ENCODE results near the gene SYNPO2.

The SYNPO2 gene

DNA sequence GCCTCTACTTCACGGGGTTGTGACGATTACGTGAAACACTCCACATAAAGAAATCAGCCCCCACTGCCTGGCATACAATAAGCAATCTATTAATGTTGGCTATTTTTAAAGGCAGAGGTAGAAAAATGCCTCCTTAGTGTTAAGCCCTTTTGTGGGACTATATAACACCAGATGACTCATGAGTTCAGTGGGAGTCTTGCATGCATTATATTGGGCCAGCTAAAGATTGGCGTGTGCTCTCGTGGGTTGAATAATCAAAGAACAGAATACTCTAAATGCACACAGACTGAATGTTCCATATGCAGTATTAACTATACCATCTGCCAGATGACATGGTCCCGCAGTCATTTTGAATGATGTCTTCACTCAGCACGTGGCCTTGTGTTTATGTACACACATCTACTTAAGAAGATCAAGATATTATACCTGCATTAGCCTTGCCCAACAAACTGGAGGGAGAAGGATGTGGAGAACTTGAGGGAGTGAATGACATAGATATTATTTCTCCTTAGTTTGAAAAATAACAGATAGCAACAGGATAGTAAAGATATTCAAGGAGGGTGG lies 162.0 kb downstream of the SYNPO2 start:
- Histone ChIP-seq H3K36me3 (ENCODE audit: low read length) (no peaks in the 10 kb centered on the region), H3K27ac (ENCODE audit: low read depth, low read length) (no peak overlapping the region), H3K4me2 (ENCODE audit: low read depth, low read length, poor library complexity, severe bottlenecking) (no peak overlapping the region), H3K79me2 (ENCODE audit: insufficient read depth, low read length) (no peaks in the 10 kb centered on the region), H3K27me3 (ENCODE audit: low read length) (no peaks in the 10 kb centered on the region), H3K9ac (ENCODE audit: low read length) (no peak overlapping the region), H3K9me3 (ENCODE audit: insufficient read depth, low read length) (no peaks in the 10 kb centered on the region), H3F3A (ENCODE audit: insufficient read depth) (no peaks in the 10 kb centered on the region), H2AFZ (ENCODE audit: low read depth, low read length, severe bottlenecking) (no peak overlapping the region), H3K9me2 (replicated peaks; ENCODE audit: insufficient read depth, low read length) (no peaks in the 10 kb centered on the region), H3K4me3 (ENCODE audit: insufficient read depth, low read length, poor library complexity, severe bottlenecking) (no peak overlapping the region), H4K20me1 (ENCODE audit: low read depth, low read length) (no peaks in the 10 kb centered on the region)
- TF ChIP-seq, protein P1, sequence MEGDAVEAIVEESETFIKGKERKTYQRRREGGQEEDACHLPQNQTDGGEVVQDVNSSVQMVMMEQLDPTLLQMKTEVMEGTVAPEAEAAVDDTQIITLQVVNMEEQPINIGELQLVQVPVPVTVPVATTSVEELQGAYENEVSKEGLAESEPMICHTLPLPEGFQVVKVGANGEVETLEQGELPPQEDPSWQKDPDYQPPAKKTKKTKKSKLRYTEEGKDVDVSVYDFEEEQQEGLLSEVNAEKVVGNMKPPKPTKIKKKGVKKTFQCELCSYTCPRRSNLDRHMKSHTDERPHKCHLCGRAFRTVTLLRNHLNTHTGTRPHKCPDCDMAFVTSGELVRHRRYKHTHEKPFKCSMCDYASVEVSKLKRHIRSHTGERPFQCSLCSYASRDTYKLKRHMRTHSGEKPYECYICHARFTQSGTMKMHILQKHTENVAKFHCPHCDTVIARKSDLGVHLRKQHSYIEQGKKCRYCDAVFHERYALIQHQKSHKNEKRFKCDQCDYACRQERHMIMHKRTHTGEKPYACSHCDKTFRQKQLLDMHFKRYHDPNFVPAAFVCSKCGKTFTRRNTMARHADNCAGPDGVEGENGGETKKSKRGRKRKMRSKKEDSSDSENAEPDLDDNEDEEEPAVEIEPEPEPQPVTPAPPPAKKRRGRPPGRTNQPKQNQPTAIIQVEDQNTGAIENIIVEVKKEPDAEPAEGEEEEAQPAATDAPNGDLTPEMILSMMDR (IDR thresholded peaks at IDR 0.05; ENCODE audit: insufficient read depth, low read length, poor library complexity, severe bottlenecking): no peak
- TF ChIP-seq EZH2phosphoT487 (conservative IDR thresholded peaks at IDR 0.05; ENCODE audit: low read length): no peak

DNA sequence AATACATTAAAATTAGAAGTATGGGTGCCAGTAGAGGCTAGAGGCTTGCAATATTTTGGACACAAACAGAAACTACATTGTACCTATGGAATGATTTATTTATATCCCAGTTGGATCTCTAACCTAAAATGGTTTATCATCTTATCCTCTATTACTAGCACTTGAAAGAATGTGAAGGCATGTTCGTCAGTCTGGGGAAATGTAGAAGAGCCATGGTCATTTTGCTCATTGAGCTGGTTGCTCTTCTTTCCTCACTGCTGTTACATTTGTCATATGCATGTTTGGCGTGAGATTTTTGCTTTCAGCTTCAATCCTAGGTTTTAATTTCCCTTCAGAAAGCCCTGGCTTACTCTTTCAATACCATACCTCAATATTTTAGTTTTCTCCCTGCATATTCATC lies 164.6 kb downstream of the SYNPO2 start:
- no peaks in the 10 kb centered on the region for H3K27me3 ChIP-seq (ENCODE audit: low read length)
- H3K9ac ChIP-seq (ENCODE audit: low read length): no peak overlapping the region
- no peaks in the 10 kb centered on the region for H3K36me3 ChIP-seq (ENCODE audit: low read length)
- no peak overlapping the region for H3K4me2 ChIP-seq (ENCODE audit: low read depth, low read length, poor library complexity, severe bottlenecking)
- H3K79me2 ChIP-seq (ENCODE audit: insufficient read depth, low read length): no peaks in the 10 kb centered on the region
- no peaks in the 10 kb centered on the region for H3F3A ChIP-seq (ENCODE audit: insufficient read depth)
- H4K20me1 ChIP-seq (ENCODE audit: low read depth, low read length): no peaks in the 10 kb centered on the region
- H3K4me3 ChIP-seq (ENCODE audit: insufficient read depth, low read length, poor library complexity, severe bottlenecking): no peak overlapping the region
- no peaks in the 10 kb centered on the region for H3K9me3 ChIP-seq (ENCODE audit: insufficient read depth, low read length)
- TF ChIP-seq, protein P1 (IDR thresholded peaks at IDR 0.05; ENCODE audit: insufficient read depth, low read length, poor library complexity, severe bottlenecking): no peak
- no peak for TF ChIP-seq EZH2phosphoT487 (conservative IDR thresholded peaks at IDR 0.05; ENCODE audit: low read length)
- H3K27ac ChIP-seq (ENCODE audit: low read depth, low read length): no peak overlapping the region
- H3K9me2 ChIP-seq (replicated peaks; ENCODE audit: insufficient read depth, low read length): no peaks in the 10 kb centered on the region
- no peak overlapping the region for H2AFZ ChIP-seq (ENCODE audit: low read depth, low read length, severe bottlenecking)

DNA sequence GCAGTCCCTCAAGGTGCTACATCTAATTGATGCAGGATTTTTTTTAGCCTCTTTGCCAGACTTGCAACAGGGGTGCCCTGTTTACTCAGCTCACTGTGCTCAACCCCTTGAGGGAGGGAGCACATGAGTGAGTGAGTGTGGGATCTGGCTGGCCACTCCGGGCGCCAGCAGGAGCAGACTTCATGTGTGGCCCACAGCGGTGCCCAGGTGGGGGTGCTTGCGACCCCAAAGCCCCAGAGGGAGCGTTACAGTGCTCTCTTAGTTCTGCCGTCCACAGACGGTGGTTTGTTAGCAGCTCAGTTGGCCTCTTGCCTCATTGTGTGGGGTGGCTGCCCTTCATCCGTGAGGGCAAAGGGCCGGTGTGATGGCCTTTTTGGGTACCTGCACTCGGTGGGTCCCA lies 165.3 kb downstream of the SYNPO2 start:
- no peaks in the 10 kb centered on the region for H3K27me3 ChIP-seq (ENCODE audit: low read length)
- no peak overlapping the region for H3K4me2 ChIP-seq (ENCODE audit: low read depth, low read length, poor library complexity, severe bottlenecking)
- no peak overlapping the region for H3K4me3 ChIP-seq (ENCODE audit: insufficient read depth, low read length, poor library complexity, severe bottlenecking)
- TF ChIP-seq, protein P1 (IDR thresholded peaks at IDR 0.05; ENCODE audit: insufficient read depth, low read length, poor library complexity, severe bottlenecking): no peak
- no peak for TF ChIP-seq EZH2phosphoT487 (conservative IDR thresholded peaks at IDR 0.05; ENCODE audit: low read length)
- H4K20me1 ChIP-seq (ENCODE audit: low read depth, low read length): no peaks in the 10 kb centered on the region
- H3K9ac ChIP-seq (ENCODE audit: low read length): no peak overlapping the region
- H3K9me2 ChIP-seq (replicated peaks; ENCODE audit: insufficient read depth, low read length): no peaks in the 10 kb centered on the region
- no peaks in the 10 kb centered on the region for H3K79me2 ChIP-seq (ENCODE audit: insufficient read depth, low read length)
- H3K36me3 ChIP-seq (ENCODE audit: low read length): no peaks in the 10 kb centered on the region
- H3K27ac ChIP-seq (ENCODE audit: low read depth, low read length): no peak overlapping the region
- no peak overlapping the region for H2AFZ ChIP-seq (ENCODE audit: low read depth, low read length, severe bottlenecking)
- no peaks in the 10 kb centered on the region for H3F3A ChIP-seq (ENCODE audit: insufficient read depth)
- H3K9me3 ChIP-seq (ENCODE audit: insufficient read depth, low read length): no peaks in the 10 kb centered on the region
